Testis (tissue), 5 donors: ENCODE results near the gene ZPLD1. TPM values are rescaled to one million over a fixed set of nuclear protein-coding genes. Genes with fewer than 3 reads are reported as not detected.

Experiments
- DNase-seq: peaks from one replicate; pipeline ENCODE4 v3.0.0-alpha.2; 2019
- H3K27ac ChIP-seq, 2 donors: fragments of 200-600 bp; sonication (generic); one replicate each; pipeline ENCODE4 v1.5.1; 2019
- H3K27me3 ChIP-seq: fragments of 200-600 bp; sonication (generic); one replicate; pipeline ENCODE4 v1.5.1; 2019
- H3K36me3 ChIP-seq: fragments of 200-600 bp; sonication (generic); one replicate; pipeline ENCODE4 v1.5.1; 2017; ENCODE audit warnings: low read depth; ENCODE audit errors: missing control alignments
- H3K4me1 ChIP-seq: fragments of 200-600 bp; sonication (generic); one replicate; pipeline ENCODE4 v1.5.1; 2019
- H3K4me3 ChIP-seq, 2 donors: fragments of 200-600 bp; sonication (generic); one replicate each; pipeline ENCODE4 v1.5.1; 2017 to 2019
- H3K9me3 ChIP-seq: fragments of 200-600 bp; sonication (generic); one replicate; pipeline ENCODE4 v1.5.1; 2017
- CTCF ChIP-seq, 3 experiments: fragments of 450-650 bp in 2 of 3; fragments of 200-600 bp in 1 of 3; sonication (generic) in 1 of 3; IDR thresholded peaks; one replicate each; pipeline ENCODE4 v1.5.1; 2016 to 2019; ENCODE audit warnings: antibody characterized with exemption in 3 of 3, mild to moderate bottlenecking in 2 of 3, moderate library complexity in 1 of 3
- POLR2A ChIP-seq: fragments of 450-650 bp; IDR thresholded peaks from one replicate; pipeline ENCODE4 v1.6.1; 2017; ENCODE audit warnings: antibody characterized with exemption, mild to moderate bottlenecking, moderate library complexity
- WGBS, 2 donors: methylation state at CpG; one replicate each; pipeline ENCODE4 v1.1.5; 2018; 5-methylcytosine and 5-hydroxymethylcytosine counted together
- intact Hi-C: fragments of 100-400 bp; cut with DNase I; formaldehyde crosslinking; loops from one replicate; pipeline ENCODE4 v1.15.1; 2023; ENCODE audit warnings: low total_unique reads
- long read RNA-seq, 2 donors: transcript quantifications; one replicate each; lab custom pipeline, GENCODE V29; 2026
- polyA plus RNA-seq: library from polyadenylated mRNA; stranded (reverse); fragments of 350-450 nt; fragmentation: Illumina TruSeq; extraction: RNeasy Lipid Tissue Mini Kit (QIAGEN cat#74804); gene quantifications from one replicate; pipeline ENCODE4 v1.2.3, GENCODE V29; 2014; ENCODE audit warnings: low read depth, low replicate concordance; ENCODE audit not compliant: insufficient read depth
- total RNA-seq, 2 donors: library from RNA; depleted of rRNA; stranded (reverse); fragments of >200 nt; gene quantifications; one replicate each; pipeline ENCODE4 v1.2.3, GENCODE V29; 2016

Gene ZPLD1
- total RNA-seq (under 1 TPM; 0.55 to 0.74 TPM), polyA plus RNA-seq (0.44 TPM)
- long read RNA-seq, donor 1: 0 reads
- long read RNA-seq, donor 2: 0 reads

GRCh38 chr3:102434715-102435114 is at the start of gene ZPLD1:
Gene ZPLD1, plus strand, starts transcription at chr3:102435015. Its CDS starts 3,473 bp downstream, at chr3:102438488.
- no peaks in the 10 kb centered on the region for H3K4me1 ChIP-seq
- H3K4me3 ChIP-seq: no peak within 1 kb of the TSS
- H3K36me3 ChIP-seq: no peaks in the 10 kb centered on the region
- no peak for TF ChIP-seq POLR2A
- no peak for TF ChIP-seq CTCF (IDR thresholded peaks at IDR 0.05)
- H3K9me3 ChIP-seq: no peaks in the 10 kb centered on the region
- intact Hi-C loops: no loop called here
- H3K27ac ChIP-seq: no peak within 1 kb of the TSS
- H3K27me3 ChIP-seq: no peaks in the 10 kb centered on the region
- no peak for DNase-seq

- H3K27me3 ChIP-seq: no peaks in the 10 kb centered on the region
- no peak overlapping the region for H3K27ac ChIP-seq
- H3K4me1 ChIP-seq: no peaks in the 10 kb centered on the region
- H3K9me3 ChIP-seq: no peaks in the 10 kb centered on the region
- intact Hi-C loops: no loop called here
- no peak overlapping the region for H3K4me3 ChIP-seq
- no peak for DNase-seq
- no peak for TF ChIP-seq POLR2A
- TF ChIP-seq CTCF (IDR thresholded peaks at IDR 0.05): no peak
- 74 to 87% methylated on average over 7 of the region's 7 CpGs for WGBS, 2 donors
- no peaks in the 10 kb centered on the region for H3K36me3 ChIP-seq
Observed at GRCh38 chr3:102390171-102390864, 44.5 kb upstream of the ZPLD1 start.

GRCh38 chr3:102390916-102391315 is 43.9 kb upstream of the ZPLD1 start:
- WGBS, 2 donors: 69 to 85% methylated on average over 1 of the region's 1 CpG

GRCh38 chr3:102391491-102391890 is 43.3 kb upstream of the ZPLD1 start:
- H3K4me3 ChIP-seq: no peak overlapping the region
- TF ChIP-seq CTCF (IDR thresholded peaks at IDR 0.05): no peak
- no peak for TF ChIP-seq POLR2A
- no peaks in the 10 kb centered on the region for H3K36me3 ChIP-seq
- no peaks in the 10 kb centered on the region for H3K27me3 ChIP-seq
- no peaks in the 10 kb centered on the region for H3K9me3 ChIP-seq
- intact Hi-C loops: no loop called here
- WGBS, 2 donors: 69 to 77% methylated on average over 2 of the region's 2 CpGs
- no peaks in the 10 kb centered on the region for H3K4me1 ChIP-seq
- no peak overlapping the region for H3K27ac ChIP-seq
- no peak for DNase-seq

More at GRCh38 chr3:102390916-102391315, 43.9 kb upstream of the ZPLD1 start:
- Histone ChIP-seq H3K4me1 (no peaks in the 10 kb centered on the region), H3K27me3 (no peaks in the 10 kb centered on the region), H3K36me3 (no peaks in the 10 kb centered on the region), H3K4me3 (no peak overlapping the region), H3K9me3 (no peaks in the 10 kb centered on the region), H3K27ac (no peak overlapping the region)
- DNase-seq: no peak
- intact Hi-C loops: no loop called here
- no peak for TF ChIP-seq POLR2A
- TF ChIP-seq CTCF (IDR thresholded peaks at IDR 0.05): no peak

- Histone ChIP-seq H3K4me3 (no peak overlapping the region), H3K27me3 (no peaks in the 10 kb centered on the region), H3K27ac (no peak overlapping the region), H3K9me3 (no peaks in the 10 kb centered on the region), H3K36me3 (no peaks in the 10 kb centered on the region), H3K4me1 (no peaks in the 10 kb centered on the region)
- intact Hi-C loops: no loop called here
- 87 to 91% methylated on average over 1 of the region's 1 CpG for WGBS, 2 donors
- TF ChIP-seq CTCF (IDR thresholded peaks at IDR 0.05) (no peak), POLR2A (no peak)
- DNase-seq: no peak
Observed at GRCh38 chr3:102394517-102394916, 40.3 kb upstream of the ZPLD1 start.
